DMS79 treated with DMSO at 0.1 percent for 48 hours (cell line): ENCODE data around the gene RABGEF1.
"Not testable (repeated sequence)": the region's sequence is repeated elsewhere in the genome, so short reads cannot be mapped to it uniquely, and the experiment has no call there.

Experiments used
- DNase-seq: peaks from one replicate; lab custom pipeline; 2025; lab: John Stamatoyannopoulos, UW

The RABGEF1 gene

DNA sequence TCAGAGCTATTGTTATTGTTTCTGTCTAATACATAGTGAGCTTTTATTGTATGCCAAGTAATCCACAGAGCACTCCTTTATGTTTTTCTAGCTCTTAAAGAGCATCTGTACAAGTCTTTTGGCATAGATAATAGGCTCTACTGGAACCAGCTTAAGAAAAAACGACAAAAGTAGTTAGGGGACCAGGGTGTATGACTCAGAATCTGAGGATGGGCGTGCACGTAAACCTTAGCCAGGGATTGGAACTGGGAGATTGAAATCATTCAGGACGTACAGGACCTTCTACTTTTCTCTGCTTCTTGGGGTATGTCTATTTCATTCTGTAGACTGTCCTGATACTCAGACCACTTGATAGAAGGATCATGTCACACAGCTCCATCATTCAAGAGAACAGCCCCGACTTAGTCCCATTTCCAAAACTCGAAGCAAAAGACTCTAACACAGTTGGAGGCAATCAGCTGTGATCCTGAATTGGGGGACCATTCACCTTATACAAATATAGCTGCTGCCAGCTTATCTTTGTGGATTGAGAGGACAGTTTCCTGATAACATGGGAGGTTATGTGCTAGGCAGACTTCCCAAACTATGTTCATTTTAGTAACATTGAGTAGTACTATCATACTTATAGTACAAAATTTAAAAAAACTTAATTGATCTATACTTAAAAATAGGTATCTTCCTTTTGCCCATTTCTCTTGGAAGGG is 24.9 kb downstream of the RABGEF1 start:
- DNase-seq: not testable (repeated sequence)

DNA sequence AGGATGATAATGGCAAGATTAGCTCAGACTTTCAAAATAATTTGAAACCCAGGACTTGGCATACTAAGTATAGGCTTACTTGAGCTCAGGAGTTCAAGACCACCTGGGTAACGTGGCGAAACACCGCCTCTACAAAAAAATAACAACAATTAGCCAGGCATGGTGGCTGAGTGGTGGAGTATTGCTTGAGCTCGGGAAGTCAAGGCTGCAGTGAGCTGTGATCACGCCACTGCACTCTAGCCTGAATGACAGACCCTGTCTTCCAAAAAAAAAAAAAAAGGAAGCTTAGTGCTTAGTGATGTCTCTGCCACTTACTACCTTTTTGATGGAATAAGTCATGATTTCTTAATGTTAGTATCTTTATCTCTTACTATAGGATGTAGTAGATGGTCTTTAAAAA is 25.5 kb downstream of the RABGEF1 start:
- DNase-seq: no peak

DNA sequence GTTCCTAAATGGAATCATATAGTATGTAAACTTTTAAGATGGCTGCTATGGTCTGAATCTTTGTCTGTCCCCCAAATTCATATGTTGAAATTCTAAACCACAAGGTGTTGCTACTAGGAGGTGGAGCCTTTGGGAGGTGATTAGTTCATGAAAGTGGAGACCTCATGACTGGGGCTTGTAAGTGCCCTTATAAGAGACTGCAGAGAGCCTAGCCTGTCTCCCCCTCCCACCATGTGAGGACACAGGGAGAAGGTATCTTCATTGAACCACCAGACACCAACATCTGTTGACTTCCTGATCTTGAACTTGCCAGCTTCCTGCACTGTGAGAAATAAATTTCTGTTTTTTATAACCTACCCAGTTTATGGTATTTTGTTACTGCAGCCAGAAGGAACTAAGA is 27.0 kb downstream of the RABGEF1 start:
- DNase-seq: not testable (repeated sequence)

DNA sequence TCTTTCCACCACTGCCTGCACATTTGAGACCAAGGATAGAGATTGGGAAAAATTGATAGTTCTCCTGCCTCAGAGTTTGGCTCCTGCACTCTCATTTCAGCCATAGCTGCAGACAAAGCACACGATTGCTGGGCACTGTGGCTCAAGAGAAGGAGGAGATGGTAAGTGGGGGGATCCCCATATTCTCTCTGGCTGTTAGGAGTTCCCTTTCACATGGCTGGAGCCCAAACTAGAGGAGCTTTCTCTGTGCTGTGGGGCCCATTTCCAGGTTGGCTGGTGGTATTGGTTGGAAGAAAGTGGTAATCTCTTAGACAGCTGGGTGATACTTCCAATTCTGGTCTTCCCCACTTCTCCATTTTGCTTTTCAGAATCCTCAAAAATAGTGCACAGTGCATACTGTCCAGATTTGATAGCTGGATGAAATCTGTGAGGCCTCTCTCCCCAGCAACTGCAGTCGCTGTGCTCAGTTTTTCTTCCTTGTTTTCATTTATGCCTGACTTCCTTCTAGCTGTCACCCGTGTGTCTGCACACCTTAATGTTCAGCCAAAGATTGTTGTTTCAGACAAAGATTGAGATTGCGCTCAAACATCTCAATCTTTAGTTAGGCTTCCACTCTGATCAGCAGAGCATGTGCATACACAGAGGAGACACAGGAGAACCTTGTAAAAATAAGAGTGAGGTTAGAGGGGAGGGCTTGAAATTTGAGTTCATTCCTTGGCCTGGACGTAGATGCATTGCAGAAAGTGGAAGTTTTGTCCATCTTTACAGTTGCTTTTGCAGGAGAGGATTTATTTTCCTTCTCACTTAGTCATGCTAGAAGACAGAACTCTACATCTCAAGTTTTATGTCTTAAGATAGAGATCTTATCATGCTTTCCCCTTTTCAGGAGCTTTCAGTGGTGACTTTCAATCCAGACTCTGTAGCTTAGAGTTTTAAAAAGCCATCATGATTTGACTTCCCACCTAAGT is 28.6 kb downstream of the RABGEF1 start:
- no peak for DNase-seq

DNA sequence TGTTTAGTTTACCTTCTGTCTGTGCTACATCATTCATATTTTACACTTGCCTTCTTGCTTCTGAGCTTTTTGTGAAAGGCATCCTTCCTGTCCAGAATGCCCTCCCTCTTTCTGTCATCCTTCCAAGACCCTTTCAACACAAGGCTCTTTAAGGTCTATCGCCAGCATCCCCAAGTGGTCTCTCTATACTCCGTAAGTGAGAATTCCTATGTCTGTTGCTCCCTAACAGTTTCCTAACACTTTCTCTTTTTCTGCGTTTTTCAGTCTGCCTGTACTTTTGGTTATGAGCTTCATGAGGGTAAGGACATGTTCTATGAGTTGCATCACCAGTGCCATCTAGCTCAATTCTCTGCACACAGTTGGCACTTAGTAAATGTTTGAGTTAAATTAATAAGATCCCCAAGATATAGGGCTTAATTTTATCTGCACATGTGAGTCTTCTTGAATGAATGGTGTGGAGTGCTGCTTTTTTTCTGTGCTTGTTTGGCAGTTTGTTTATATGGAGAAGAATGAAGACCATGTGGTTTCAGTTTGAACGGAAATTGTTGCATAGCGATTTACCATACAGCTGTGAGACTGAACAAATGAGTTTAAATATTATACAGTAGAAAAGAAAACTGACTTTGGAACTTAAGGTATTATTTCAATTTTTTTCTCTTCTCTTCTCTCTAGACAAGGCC is 29.4 kb downstream of the RABGEF1 start:
- no peak for DNase-seq

DNA sequence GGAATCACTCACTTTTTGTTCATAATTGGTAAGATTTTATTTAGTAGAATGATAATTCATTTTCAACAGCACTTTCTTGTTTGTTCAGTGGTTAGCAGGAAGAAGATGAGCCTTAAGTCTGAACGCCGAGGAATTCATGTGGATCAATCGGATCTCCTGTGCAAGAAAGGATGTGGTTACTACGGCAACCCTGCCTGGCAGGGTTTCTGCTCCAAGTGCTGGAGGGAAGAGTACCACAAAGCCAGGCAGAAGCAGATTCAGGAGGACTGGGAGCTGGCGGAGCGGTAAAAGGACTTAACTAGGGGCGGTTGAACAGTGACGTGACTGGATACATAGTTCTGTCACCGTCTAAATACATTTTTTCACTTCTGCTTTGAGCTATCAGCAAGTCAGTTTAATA is 31.3 kb downstream of the RABGEF1 start:
- DNase-seq: no peak

DNA sequence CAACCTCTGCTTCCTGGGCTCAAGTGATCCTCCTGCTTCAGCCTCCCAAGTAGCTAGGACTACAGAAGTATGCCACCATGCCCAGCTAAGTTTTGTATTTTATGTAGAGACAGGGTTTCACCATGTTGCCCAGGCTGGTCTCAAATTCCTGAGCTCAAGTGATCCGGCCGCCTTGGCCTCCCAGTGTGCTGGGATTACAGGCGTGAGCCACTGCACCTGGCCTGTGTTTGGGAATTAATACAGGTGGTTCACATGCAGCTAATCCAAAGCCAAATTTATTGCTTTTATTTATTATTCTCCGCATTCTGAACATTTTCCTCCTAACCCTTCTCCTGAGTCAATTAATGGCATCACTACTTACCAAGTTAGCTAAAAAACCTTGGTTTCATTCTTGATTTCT is 33.2 kb downstream of the RABGEF1 start:
- DNase-seq: not testable (repeated sequence)

DNA sequence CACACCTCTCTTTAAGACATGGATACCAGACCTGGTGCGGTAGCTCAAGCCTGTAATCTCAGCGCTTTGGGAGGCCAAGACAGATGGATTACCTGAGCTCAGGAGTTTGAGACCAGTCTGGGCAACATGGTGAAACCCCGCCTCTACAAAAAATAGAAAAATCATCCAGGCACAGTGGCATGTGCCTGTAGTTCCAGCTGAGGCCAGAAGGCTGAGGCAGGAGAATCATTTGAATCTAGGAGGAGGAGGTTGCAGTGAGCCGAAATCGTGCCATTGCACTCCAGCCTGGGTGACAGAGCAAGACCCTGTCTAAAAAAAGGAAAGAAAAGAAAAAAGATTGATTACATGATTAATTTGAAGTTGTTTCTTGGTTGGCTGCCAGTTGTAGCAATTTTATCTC is 35.9 kb downstream of the RABGEF1 start:
- not testable (repeated sequence) for DNase-seq

DNA sequence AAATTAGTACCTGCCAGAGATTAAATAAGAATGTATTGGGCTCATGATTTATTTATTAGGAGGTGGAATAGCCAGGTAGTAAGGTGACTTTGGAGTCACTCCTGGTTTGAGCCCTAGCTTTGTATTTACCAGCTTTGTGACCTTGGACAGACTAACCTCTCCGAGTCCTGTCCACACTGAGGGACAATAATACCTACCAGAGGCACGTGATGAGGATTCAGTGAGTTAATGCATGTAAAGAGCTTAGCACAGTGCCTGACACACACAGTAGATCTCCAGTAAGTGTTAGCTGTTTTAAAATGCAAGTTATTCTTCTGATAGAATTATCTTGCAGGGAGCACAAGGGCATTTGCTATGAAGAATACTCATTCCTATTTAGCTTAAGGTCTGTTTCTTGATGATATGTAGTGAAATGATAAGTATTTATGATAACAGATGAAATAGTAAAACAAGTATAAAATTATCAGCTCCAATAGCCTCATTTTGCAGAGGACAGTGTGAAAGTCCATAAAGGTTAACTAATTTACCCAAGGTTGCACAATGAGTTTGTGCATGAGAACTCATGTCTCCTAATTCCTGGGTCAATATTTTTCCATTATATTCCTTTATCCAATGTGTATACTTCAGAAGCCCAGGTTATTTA is 36.4 kb downstream of the RABGEF1 start:
- no peak for DNase-seq

DNA sequence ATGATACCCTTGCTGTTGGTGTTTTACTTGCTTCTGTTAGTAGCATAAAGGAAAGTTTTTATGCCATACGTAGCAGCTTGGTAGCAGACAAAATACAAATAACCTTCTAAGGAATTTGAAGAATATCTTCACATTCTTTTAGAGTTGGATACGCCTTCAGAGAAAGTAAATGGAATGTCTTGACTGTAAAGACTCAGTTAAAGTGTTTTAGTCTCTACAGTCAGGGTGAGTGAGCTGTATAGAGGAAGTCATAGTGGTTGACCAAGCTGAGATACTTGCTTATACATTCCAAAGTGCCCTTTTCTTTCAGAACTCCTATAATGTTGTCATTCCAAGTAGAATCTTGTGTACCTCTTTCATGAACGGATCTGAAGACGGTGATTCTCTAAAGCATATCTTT is 37.7 kb downstream of the RABGEF1 start:
- DNase-seq: no peak

DNA sequence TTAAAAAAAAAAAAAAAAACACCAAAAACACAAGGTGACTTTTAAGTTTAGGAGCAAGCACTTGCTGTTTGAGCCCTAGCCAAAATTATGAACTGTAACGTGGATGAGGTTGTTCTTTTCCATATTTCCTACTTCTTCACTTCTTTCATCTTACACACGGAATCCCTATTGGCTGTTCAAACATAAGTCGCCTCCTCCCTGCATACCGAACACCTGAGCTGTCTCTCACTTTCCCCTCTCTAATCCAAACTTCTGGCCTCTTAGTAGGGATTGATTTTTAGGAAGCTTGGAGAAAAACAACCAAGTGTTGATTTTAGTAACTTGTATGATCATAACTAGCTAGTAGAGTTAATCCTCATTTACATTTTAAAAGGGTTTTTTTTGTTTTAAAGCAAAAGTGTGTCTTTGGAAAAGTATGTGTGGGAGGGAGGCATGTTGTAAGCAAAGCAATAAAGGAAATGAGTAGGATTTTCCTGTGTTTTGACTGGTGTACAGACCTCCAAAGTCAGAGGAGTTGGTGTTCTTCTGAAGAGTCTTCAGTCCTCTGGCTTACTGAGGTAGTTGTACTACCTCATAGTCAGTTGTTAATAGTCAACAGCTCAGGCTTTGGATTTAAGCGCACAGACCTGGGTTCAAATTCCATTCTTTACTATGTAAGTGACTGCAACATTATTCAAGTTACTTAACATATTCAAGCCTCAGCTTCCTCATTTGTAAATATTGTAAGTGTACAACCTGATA is 39.3 kb downstream of the RABGEF1 start:
- DNase-seq: no peak

DNA sequence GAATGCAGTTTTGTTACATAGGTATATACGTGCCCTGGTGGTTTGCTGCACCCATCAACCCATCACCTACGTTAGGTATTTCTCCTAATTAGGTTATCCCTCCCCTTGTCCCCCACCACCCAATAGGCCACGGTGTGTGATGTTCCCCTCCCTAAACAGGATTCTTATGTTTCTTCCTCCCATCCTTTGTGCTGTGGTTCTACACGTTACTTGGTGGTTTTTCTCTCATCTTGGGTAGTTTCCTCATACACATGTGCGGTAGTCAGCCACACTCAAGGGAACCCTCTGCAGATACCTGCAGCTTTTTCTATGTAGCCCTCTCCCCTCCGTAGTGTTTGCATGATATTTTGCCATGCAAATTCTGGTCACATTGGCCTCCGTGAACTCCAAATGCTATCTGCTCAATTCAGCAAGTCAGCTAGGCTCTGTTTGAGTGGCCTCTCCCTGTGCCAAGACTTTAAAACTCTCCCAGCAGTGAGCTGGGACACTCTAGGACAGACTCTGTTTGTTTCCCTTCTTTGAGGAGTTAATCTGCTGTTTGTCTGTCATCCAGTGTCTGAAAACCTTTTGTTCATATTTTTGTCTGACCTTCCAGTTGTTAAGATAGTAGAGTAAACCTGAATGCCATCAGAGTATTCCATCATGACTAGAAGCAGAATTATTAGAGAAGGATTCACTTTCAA is 41.0 kb downstream of the RABGEF1 start:
- DNase-seq: no peak

DNA sequence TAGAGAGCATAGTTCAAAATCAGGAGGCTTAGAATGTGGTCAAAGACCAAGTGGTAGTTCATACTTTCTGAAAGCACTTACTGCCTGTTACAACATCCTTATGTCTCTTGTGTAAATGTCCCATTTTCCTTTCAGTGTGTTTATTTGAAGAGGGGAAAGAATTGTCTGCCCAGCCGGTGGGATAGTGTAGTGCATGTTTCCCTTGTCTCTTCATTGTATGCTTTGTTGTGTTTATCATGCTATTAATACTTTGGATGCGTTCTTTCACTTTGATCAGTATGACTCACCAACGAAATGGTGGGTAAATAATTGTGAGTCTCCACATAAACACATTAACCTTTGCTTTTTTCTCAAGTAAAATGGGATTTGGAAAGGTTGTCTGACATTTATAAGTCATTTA is 42.3 kb downstream of the RABGEF1 start:
- not testable (repeated sequence) for DNase-seq

DNA sequence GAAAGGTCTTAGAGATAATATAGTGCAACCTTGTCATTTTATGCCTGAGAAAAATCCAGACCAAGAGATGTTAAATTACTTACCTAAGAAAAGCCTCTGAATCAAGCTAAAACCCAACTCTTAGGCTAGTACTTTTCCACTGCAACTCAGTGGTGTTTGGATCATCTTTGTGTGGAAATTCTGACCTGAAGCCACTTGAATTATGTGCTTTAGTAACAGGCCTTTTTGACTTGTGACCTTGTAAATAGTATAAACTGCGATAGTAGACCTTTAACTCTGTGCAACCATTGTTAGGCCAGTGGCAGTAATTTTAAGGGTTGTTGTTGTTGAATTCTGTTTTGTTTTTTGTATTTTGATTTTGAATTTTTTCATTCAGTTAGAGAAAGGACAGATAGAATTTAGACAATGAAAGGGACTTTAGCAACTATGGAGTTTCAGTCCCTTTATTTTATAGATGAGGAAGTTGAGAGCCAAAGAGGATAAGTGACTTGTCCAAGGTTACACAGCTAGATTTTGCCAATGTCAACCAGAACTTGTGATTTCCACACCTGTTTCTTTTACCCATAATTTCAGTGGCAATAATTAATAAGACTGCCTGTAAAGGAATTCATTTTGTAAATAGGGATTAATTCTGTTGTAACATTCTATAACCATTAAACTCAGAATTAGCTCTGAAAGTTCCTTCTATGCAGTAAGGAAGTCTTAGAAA is 43.5 kb downstream of the RABGEF1 start:
- not testable (repeated sequence) for DNase-seq

DNA sequence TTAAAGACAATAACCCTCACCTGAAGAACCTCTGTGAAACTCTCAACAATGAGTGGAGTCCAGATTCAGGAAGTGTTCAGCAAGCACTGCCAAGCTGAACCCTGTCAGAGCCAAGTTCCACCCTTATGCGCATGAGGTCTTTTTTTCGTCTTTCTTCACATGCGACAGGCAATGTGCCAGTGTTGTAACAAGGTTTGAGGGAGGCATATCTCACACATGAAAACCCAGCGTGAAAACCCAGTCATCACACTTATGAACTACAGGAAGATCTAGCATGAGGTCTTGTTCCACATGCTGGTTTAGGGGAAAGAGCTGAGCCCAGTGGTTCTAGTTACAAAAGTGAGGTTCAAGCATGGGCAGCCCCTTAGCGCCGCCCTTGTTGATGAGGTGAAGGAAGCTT is 49.7 kb downstream of the RABGEF1 start:
- DNase-seq: no peak

DNA sequence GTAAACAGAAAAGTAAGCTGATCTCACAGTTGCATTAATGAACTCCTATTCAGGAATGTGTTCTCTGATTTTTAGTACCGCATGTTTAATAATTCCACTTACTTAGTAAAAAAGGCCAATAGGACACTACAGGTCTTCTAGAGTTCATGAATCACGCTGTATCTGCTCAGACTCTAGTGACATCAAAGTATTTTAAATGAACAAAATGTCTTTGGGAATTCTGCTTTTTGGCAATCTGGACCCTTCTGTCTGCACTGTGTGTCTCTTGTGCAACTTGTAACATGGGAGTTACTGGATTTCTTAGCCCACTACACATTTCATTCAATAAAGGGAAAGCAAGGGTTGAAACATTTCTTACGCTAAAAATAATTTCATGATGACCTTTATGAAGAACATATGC is 50.2 kb downstream of the RABGEF1 start:
- no peak for DNase-seq

DNA sequence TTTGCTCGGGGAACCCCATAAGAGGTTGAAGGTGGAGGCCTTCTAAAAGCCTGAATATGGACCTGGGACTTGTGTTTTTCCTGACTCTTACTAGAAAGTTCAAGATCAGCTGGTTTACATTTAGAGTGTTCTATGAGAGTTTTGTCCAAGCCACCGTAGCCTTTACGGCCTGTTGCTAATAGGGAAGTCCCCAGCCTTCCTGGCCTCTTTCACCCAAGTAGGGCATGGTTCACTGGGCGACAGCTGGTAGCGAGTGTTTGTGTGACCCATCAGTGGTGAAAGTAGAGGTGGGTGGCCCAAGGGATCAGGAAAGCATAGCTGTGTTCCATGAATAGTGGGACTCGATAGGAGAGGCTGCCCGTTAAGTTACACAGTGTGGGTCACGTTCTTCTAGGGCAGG is 60.1 kb downstream of the RABGEF1 start:
- DNase-seq: no peak

DNA sequence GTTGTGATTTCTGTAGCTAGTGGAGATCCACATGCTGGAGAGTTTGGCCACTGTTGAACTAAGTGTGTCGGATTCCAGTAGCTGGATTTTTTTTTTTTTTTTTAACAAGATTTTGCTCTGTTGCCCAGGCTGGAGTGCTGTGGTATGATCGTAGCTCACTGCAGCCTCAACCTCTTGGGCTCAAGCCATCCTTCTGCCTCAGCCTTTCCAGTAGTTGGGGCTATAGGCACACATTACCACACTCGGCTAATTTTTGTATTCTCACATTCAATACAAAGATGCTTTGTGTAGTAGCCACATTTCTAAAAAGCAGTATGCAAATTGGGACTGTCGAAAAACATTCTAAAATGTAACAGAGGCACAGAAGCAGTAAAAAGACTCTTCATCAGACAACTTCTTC is 63.5 kb downstream of the RABGEF1 start:
- no peak for DNase-seq

DNA sequence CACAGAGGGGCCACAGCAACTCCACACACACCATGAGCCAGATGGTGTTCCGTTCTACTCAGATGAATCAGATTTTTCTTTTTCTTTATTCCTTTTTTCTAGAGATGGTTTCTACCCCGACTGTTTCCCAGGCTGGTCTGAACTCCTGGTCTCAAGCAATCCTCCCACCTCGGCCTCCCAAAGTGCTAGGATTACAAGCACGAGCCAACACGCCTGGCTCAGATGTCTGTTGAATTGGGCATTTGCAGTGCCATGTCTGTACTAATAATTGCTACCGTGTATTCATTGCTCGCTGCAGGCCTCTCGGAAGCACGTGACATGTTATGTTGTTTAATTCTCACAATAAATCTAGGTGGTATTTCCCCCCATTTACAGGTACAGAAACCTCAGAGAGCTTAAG is 67.2 kb downstream of the RABGEF1 start:
- DNase-seq: no peak

DNA sequence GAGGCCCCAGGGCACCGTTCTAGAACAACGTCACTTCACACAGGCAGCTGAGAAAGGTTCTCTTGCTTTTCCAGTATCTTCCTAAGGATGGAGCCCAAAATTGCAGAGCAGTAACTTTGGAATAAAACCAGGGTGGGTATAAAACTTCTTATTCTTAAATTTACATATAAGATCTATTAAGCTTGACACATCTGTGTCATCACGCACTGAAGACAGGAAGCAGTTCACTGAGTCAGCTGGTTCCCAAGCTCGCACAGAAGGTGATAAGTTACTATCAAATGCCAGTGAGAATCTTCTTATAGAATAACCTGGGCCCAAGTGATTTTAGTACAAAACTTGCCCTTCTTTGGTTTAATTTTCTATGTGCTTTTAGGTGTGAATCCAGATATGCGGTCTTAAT is 70.2 kb downstream of the RABGEF1 start:
- no peak for DNase-seq
